Activated CD8-positive, alpha-beta memory T cell treated with anti-CD3 and anti-CD28 coated beads, Interleukin-2, amount 50 U/mL, for 24 hours (primary cell): ENCODE results near the gene GALNT6.

Source experiments
- DNase-seq: peaks from one replicate; pipeline ENCODE4 v3.0.0-alpha.2; 2020; ENCODE audit errors: extremely low read depth

GALNT6 gene

GRCh38 chr12:51406290-51406689 lies 15.1 kb upstream of the GALNT6 start:
- no peak for DNase-seq

GRCh38 chr12:51405801-51406207 lies 14.6 kb upstream of the GALNT6 start:
- no peak for DNase-seq

- no peak for DNase-seq
These were observed 13.4 kb upstream of the GALNT6 start for GRCh38 chr12:51404627-51405026.

- no peak for DNase-seq
These were observed 12.5 kb upstream of the GALNT6 start for GRCh38 chr12:51403681-51404136.

GRCh38 chr12:51403159-51403558 lies 12.0 kb upstream of the GALNT6 start:
- DNase-seq: no peak

GRCh38 chr12:51401900-51402299 lies 10.7 kb upstream of the GALNT6 start:
- DNase-seq: no peak

- no peak for DNase-seq
These were observed 10.3 kb upstream of the GALNT6 start for GRCh38 chr12:51401486-51401885.

- no peak for DNase-seq
These were observed 9.8 kb upstream of the GALNT6 start for GRCh38 chr12:51401020-51401419.

- no peak for DNase-seq
These were observed 8.7 kb upstream of the GALNT6 start for GRCh38 chr12:51399891-51400290.

GRCh38 chr12:51397670-51398069 lies 6.5 kb upstream of the GALNT6 start:
- no peak for DNase-seq

GRCh38 chr12:51395283-51396230 lies 4.4 kb upstream of the GALNT6 start:
- DNase-seq: no peak

- DNase-seq: no peak
These were observed 2.7 kb upstream of the GALNT6 start for GRCh38 chr12:51393676-51394545.

- no peak for DNase-seq
These were observed 1.5 kb upstream of the GALNT6 start for GRCh38 chr12:51392556-51393237.

- DNase-seq: no peak
These were observed 319 bp downstream of the GALNT6 start for GRCh38 chr12:51390891-51391282.

GRCh38 chr12:51390457-51390856 lies 749 bp downstream of the GALNT6 start:
- DNase-seq: no peak

- DNase-seq: no peak
These were observed 1.8 kb downstream of the GALNT6 start for GRCh38 chr12:51389302-51389999.

GRCh38 chr12:51388846-51389245 lies 2.4 kb downstream of the GALNT6 start:
- DNase-seq: no peak

- no peak for DNase-seq
These were observed 3.0 kb downstream of the GALNT6 start for GRCh38 chr12:51388069-51388799.

- no peak for DNase-seq
These were observed 4.9 kb downstream of the GALNT6 start for GRCh38 chr12:51386351-51386750.

GRCh38 chr12:51383269-51383905 lies 7.8 kb downstream of the GALNT6 start:
- DNase-seq: no peak
